NB4 (cell line): ENCODE data around the gene GPR85.
A peak's percentile ranks its signal among the peaks of the same experiment; 100 is the strongest.

Experiments
- DNase-seq: peaks from one replicate; pipeline ENCODE4 v3.0.0; 2010; ENCODE audit warnings: low read depth
- H3K4me3 ChIP-seq: one replicate; pipeline ENCODE4 v1.5.1; 2011; ENCODE audit warnings: mild to moderate bottlenecking, low read depth, low read length, moderate library complexity
- MYC ChIP-seq: IDR thresholded peaks from 2 replicates; pipeline ENCODE4 v1.6.1; 2011; ENCODE audit warnings: low read depth, low read length
- POLR2A ChIP-seq: IDR thresholded peaks from 2 replicates; pipeline ENCODE4 v1.6.1; 2011; ENCODE audit warnings: mild to moderate bottlenecking; ENCODE audit not compliant: insufficient read length; ENCODE audit errors: extremely low read depth
- TF ChIP-seq, protein P1 (sequence below): IDR thresholded peaks from one replicate; pipeline ENCODE4 v1.5.1; 2012; ENCODE audit warnings: low read depth, low read length
- TF ChIP-seq, protein P2 (sequence below): IDR thresholded peaks from 2 replicates; pipeline ENCODE4 v1.6.1; 2011; ENCODE audit warnings: low read depth, low read length

Gene GPR85, protein sequence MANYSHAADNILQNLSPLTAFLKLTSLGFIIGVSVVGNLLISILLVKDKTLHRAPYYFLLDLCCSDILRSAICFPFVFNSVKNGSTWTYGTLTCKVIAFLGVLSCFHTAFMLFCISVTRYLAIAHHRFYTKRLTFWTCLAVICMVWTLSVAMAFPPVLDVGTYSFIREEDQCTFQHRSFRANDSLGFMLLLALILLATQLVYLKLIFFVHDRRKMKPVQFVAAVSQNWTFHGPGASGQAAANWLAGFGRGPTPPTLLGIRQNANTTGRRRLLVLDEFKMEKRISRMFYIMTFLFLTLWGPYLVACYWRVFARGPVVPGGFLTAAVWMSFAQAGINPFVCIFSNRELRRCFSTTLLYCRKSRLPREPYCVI

DNA sequence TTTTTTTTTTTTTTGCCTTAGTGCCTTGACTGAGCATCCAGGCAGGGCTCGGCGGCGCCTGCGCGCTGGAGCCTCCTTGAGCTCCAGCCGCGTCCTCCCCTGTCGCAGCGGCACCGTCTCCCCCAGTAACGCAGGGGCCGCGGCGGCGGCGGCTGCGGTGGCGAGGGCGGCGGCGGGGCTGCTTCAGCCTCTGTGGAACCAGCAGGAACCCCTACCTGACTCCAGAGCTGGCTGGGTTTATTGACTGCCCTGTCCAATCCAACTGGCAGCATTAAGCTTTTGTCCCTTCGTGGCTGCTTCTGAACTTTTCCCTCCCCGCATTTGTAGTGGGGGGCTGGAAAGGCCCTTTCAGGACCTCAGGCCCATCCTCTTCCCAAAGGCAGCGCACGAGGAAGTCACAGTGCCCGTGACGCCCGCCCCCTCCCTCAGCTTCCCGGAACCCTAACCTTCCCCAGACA, at the start of gene GPR85:
GPR85 (minus strand) TSS at position 397 of the 458 bp plus-strand sequence. CDS start 2,106 bp downstream, outside the sequence.
- peak; percentile 85 for DNase-seq
- H3K4me3 ChIP-seq, result peak within 1 kb of the TSS; percentile 65
- no peak for TF ChIP-seq POLR2A
- no peak for TF ChIP-seq MYC
- TF ChIP-seq, protein P1, sequence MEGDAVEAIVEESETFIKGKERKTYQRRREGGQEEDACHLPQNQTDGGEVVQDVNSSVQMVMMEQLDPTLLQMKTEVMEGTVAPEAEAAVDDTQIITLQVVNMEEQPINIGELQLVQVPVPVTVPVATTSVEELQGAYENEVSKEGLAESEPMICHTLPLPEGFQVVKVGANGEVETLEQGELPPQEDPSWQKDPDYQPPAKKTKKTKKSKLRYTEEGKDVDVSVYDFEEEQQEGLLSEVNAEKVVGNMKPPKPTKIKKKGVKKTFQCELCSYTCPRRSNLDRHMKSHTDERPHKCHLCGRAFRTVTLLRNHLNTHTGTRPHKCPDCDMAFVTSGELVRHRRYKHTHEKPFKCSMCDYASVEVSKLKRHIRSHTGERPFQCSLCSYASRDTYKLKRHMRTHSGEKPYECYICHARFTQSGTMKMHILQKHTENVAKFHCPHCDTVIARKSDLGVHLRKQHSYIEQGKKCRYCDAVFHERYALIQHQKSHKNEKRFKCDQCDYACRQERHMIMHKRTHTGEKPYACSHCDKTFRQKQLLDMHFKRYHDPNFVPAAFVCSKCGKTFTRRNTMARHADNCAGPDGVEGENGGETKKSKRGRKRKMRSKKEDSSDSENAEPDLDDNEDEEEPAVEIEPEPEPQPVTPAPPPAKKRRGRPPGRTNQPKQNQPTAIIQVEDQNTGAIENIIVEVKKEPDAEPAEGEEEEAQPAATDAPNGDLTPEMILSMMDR, result no peak
- TF ChIP-seq, protein P2, sequence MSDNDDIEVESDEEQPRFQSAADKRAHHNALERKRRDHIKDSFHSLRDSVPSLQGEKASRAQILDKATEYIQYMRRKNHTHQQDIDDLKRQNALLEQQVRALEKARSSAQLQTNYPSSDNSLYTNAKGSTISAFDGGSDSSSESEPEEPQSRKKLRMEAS, result no peak

DNA sequence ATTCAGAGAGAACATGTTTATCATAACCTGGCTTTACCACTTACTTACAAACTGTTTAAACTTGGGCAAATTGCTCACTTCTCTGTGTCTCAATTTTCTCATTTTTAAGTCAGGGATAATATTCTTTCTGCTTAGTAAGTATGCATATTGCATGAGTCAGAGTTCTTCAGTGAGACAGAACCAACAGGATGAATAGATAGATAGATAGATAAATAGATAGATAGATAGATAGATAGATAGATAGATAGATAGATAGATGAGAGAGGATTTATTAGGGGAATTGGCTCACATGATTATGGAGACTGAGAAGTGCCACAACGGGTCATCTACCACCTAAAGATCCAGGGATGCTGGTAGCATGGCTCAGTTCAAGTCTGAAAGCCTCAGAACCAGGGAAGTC, 47.4 kb upstream of the GPR85 start:
- DNase-seq, result no peak
- TF ChIP-seq POLR2A (no peak), MYC (no peak)
- TF ChIP-seq, protein P2, result no peak
- TF ChIP-seq, protein P1, result no peak
- H3K4me3 ChIP-seq, result no peak overlapping the region

DNA sequence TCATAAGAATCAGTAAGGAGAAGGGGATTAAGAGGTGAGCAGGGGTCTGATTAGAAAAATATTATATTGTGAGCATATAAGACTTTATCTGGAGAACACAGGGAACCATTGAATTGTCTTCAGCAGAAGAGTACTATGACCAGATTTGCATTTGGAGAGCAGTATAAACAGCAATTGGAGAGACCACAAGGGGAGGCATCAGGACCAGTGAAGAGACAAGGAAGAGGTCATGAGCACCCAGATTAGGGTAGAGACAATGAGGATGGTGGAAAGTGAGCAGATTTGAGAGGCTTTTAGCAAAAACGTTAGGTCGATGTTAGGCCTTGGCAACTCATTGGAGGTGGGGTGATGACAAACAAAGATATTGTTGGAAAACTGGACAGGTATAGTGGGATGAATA, 44.7 kb upstream of the GPR85 start:
- DNase-seq, result no peak
- no peak for TF ChIP-seq MYC
- no peak for TF ChIP-seq POLR2A
- TF ChIP-seq, protein P2, result no peak
- TF ChIP-seq, protein P1, result no peak
- no peak overlapping the region for H3K4me3 ChIP-seq

DNA sequence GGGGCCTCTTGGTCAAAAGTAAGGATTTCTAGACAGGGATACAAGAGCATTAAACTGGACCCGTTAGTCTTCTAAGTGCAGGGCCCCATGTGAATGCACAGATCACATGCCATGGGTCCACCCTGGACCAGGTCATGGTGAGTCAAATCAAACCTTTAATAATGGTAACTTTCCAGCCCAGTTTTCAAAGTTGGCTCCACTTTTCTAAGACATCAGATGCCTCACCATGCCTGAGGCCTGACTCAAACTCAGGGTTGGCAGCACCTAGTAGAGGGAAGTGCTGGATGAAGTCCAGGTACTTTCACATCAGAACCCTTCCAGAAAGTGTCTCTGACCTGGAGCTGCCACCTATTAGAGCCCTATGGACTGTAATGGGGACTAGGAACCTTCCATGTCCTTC, 41.4 kb upstream of the GPR85 start:
- DNase-seq, result no peak
- TF ChIP-seq POLR2A (no peak), MYC (no peak)
- TF ChIP-seq, protein P1, result no peak
- TF ChIP-seq, protein P2, result no peak
- H3K4me3 ChIP-seq, result no peak overlapping the region

DNA sequence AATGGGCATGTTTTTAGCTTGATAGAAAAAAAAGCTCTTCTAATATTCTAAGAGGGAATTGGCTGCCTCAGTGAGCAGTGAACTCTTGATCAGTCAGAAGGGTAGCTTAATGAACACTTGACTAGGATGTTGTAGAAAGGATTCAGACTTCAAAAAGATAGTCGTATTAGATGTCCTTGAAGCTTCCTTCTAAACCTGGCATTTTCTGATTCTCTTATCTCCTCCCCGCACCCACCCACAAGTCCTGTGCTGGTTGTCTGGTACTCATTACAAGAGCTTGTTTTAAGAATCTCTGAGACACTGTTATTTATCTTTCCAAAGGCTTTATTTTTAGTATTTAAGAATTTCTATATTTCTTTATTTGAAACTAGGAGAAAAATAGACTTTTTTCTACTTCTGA, 39.1 kb upstream of the GPR85 start:
- DNase-seq, result no peak
- H3K4me3 ChIP-seq, result no peak overlapping the region
- TF ChIP-seq, protein P2, result no peak
- TF ChIP-seq POLR2A (no peak), MYC (no peak)
- TF ChIP-seq, protein P1, result no peak
